ENCODE results near the gene HINT2. TPM values are rescaled to one million over a fixed set of nuclear protein-coding genes. Genes with fewer than 3 reads are reported as not detected.

The HINT2 gene
- total RNA-seq, 1 donor from 2014 or later: 32.6 TPM

DNA sequence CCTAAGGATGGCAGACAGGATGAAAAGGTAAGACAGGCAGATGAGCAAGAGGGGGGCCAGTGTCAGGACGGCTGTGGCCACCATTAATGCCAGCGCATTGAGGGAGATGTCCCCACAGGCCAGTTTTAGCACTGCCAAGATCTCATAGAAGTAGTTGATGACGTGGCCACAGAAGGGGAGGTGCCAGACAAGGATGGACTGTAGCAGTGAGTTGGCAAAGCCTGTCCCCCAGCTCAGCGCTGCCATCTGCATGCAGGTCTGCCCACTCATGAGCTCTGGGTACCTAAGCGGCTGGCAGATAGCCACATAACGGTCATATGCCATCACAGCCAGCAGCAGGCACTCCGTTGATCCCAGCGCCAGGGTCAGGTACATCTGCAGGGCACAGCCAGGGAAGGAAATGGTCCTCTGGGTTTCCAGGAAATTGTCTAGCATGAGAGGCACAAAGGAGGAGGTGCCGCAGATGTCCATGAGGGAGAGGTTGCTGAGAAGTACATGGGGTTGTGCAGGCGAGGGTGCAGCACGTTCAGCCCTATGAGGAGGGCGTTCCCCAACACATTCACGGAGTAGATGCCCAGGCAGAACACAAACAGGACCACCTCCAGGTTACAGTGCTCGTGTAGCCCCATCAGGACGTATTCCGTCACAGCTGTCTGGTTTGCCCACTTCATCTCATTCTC lies 44.6 kb upstream of the HINT2 start:
- intact Hi-C loops (cut with DNase I): no loop called here
- Histone ChIP-seq H3K27ac (no peak overlapping the region), H3K36me3 (no peaks in the 10 kb centered on the region), H3K4me3 (no peak overlapping the region), H3K9me3 (no peaks in the 10 kb centered on the region), H3K4me1 (no peaks in the 10 kb centered on the region), H3K27me3 (ENCODE audit: low read depth) (no peaks in the 10 kb centered on the region)
- no peak for DNase-seq
- no peak for ATAC-seq
- TF ChIP-seq, protein P1, sequence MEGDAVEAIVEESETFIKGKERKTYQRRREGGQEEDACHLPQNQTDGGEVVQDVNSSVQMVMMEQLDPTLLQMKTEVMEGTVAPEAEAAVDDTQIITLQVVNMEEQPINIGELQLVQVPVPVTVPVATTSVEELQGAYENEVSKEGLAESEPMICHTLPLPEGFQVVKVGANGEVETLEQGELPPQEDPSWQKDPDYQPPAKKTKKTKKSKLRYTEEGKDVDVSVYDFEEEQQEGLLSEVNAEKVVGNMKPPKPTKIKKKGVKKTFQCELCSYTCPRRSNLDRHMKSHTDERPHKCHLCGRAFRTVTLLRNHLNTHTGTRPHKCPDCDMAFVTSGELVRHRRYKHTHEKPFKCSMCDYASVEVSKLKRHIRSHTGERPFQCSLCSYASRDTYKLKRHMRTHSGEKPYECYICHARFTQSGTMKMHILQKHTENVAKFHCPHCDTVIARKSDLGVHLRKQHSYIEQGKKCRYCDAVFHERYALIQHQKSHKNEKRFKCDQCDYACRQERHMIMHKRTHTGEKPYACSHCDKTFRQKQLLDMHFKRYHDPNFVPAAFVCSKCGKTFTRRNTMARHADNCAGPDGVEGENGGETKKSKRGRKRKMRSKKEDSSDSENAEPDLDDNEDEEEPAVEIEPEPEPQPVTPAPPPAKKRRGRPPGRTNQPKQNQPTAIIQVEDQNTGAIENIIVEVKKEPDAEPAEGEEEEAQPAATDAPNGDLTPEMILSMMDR (IDR thresholded peaks at IDR 0.05): no peak

DNA sequence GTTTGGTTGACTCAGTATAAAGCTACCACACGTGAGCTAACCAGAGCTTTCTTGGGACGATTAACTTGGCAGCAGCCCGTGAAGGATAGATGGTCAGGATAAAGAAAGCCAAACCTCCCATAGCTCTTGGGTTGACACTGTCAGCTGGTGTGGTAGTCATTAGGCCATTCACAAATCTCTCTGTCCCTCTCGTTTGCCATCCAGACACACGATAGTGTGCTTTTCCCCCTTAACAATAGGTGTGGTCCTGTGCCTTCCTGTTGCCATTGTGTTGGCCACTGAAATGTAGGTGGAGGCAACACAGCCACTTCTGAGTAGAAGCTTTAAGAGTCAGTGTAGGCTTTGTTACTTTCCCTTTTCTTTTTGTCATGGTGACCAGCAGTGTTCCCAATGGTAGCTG lies 43.6 kb upstream of the HINT2 start:
- peaks cover 2% of the 10 kb centered on the region for H3K36me3 ChIP-seq
- TF ChIP-seq, protein P1 (IDR thresholded peaks at IDR 0.05): no peak
- intact Hi-C loops (cut with DNase I): no loop called here
- no peak overlapping the region for H3K4me3 ChIP-seq
- no peak for DNase-seq
- no peak overlapping the region for H3K27ac ChIP-seq
- no peaks in the 10 kb centered on the region for H3K9me3 ChIP-seq
- H3K4me1 ChIP-seq: no peaks in the 10 kb centered on the region
- no peak for ATAC-seq
- no peaks in the 10 kb centered on the region for H3K27me3 ChIP-seq (ENCODE audit: low read depth)

DNA sequence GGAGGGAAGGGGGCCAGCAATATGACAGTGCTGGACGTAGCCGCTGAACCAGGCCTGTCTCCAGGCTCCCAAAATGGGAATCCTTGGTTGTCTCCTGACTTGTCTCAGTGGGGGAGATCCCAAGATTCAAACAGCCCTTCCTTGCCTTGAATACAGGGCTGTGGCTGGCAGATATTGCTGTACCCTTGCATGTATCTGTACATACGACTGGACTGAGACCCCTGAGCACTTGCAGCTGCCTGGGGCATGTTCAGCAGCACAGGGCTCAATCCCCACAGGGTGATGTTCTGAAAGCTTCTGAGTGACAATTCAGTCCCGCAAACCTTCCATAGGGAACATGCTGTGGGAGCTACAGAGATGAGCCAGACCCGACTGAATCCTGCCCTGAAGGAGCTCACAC lies 42.0 kb upstream of the HINT2 start:
- H3K4me3 ChIP-seq: no peak overlapping the region
- no peak for DNase-seq
- peaks cover 4% of the 10 kb centered on the region for H3K36me3 ChIP-seq
- no peak for ATAC-seq
- H3K27me3 ChIP-seq (ENCODE audit: low read depth): no peaks in the 10 kb centered on the region
- H3K9me3 ChIP-seq: no peaks in the 10 kb centered on the region
- no peaks in the 10 kb centered on the region for H3K4me1 ChIP-seq
- intact Hi-C loops (cut with DNase I): no loop called here
- TF ChIP-seq, protein P1 (IDR thresholded peaks at IDR 0.05): no peak
- no peak overlapping the region for H3K27ac ChIP-seq

DNA sequence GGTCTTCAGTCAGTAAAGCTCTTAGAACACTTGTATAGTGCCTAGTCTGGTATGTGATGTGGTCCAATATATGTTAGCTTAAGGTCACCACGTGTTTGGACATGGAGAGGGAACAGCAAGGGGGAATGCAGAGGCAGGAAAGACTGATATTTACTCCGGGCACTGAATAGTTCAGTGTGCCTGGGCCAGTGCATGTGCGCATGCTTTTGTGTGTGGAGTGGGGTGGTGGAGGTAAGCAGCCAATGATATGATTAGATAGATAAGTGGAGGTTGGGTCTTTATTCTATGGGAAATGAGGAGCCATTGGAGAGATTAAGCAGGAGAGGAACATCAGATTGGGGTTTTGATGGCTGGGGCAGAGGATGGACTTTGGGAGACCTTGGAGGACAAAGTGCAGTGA lies 41.4 kb upstream of the HINT2 start:
- peaks cover 4% of the 10 kb centered on the region for H3K36me3 ChIP-seq
- H3K27me3 ChIP-seq (ENCODE audit: low read depth): no peaks in the 10 kb centered on the region
- DNase-seq (no peak), ATAC-seq (no peak)
- no peaks in the 10 kb centered on the region for H3K9me3 ChIP-seq
- H3K27ac ChIP-seq: no peak overlapping the region
- intact Hi-C loops (cut with DNase I): no loop called here
- H3K4me3 ChIP-seq: no peak overlapping the region
- H3K4me1 ChIP-seq: no peaks in the 10 kb centered on the region
- TF ChIP-seq, protein P1 (IDR thresholded peaks at IDR 0.05): no peak

DNA sequence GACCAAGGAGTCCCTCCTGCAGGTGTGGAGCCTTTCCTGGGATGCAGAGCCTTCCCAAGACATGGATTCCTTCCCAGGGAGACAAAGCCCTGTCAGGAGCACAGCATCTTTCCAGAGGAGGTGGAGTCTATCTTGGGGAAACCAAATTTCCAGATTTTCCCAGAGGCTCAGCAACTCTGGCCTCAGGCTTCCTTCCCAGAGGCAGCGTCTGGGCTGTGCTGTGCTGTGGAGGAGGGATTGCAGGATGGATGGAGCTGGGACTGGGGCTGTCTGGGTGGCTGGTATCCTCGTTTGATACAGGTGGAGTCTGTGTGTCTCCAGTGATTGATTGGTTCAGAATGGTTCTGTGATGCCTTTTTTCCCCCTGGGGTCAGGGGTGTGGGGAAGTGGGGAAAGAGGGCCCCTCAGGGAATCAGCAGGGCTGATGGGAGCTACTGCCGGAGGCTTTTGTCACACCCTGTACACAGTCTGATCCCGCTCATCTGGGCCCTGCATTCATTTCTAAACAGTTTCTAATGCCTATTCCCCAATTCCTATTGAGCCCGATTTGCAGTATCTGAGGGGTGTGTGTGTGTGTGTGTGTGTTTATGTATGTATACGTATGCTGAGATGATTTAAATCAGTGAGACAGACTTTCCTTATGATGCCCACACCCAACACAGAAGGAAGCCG lies 39.4 kb upstream of the HINT2 start:
- Histone ChIP-seq H3K4me3 (no peak overlapping the region), H3K4me1 (no peaks in the 10 kb centered on the region), H3K9me3 (no peaks in the 10 kb centered on the region), H3K27me3 (ENCODE audit: low read depth) (no peaks in the 10 kb centered on the region), H3K36me3 (peaks cover 4% of the 10 kb centered on the region), H3K27ac (no peak overlapping the region)
- ATAC-seq (no peak), DNase-seq (no peak)
- TF ChIP-seq, protein P1 (IDR thresholded peaks at IDR 0.05): no peak
- intact Hi-C loops (cut with DNase I): no loop called here
